ENCODE measurements around the gene OCEL1.

The OCEL1 gene

DNA sequence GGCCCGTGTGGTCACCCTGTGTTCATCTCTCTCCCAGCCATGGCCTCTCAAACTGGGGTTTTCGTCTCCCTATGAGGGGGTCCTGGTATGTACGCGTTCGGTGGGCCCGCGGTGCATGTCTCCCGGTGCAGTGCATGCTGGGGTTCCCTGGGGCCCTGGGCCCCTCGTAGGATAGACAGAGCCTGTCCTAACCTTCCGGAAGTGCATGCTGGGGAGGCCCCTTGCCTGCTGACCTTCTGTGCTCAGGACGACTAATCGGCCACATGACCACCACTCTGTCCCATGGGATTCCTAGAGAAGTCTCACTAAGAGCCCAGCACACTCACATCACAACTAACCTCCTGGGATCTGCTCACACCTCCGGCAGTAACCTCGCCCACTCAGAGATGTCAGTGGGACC is 15.7 kb upstream of the OCEL1 start:
- DNase-seq = no peak

- no peak for DNase-seq
These were observed 14.2 kb upstream of the OCEL1 start for GRCh38 chr19:17211547-17212446.

GRCh38 chr19:17213334-17213733 is 12.7 kb upstream of the OCEL1 start:
- DNase-seq = no peak

GRCh38 chr19:17214508-17215126 is 11.4 kb upstream of the OCEL1 start:
- DNase-seq = peak; percentile 62

DNA sequence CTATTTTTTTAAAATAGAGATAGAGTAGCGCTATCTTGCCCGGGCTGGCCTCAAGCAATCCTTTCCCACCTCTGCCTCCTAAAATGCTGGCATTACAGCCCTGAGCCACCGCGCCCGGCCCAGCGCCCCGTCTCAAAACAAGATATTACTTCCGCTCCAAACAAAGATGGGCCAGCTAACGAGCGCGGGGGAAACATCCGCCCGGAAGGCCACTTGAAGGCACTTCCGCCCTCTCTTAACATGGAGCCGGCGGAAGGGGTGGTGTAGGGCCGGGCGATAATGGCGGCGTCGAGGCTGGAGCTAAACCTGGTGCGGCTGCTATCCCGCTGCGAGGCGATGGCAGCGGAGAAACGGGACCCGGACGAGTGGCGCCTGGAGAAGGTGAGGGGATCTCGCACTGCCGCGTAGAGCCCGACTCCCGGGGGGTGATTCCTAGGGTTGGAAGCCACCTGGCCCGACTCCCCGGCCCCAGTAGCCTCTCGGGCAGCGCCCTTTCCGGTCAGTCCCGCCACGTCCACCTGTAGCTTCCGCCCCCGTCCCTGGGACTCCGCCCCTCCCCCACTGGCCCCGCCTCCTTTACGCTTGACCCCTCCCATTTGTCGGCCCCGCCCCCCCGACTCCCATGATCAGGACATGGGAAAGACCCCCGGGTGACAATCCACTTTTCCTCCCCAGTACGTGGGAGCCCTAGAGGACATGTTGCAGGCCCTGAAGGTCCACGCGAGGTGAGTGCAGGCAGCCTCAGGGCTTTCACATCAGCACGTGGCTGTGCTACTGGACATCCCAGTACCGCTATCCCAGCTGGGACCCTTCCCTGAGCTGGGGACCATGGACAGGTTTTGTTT is 10.7 kb upstream of the OCEL1 start, which contains the start of gene USE1:
Gene USE1, plus strand, starts transcription at position 231 of the 845 bp plus-strand sequence. Its CDS starts 49 bp downstream, at position 280.
- DNase-seq = peak; percentile 92

- no peak for DNase-seq
These were observed 9.9 kb upstream of the OCEL1 start for GRCh38 chr19:17216058-17216670.

- no peak for DNase-seq
These were observed 6.7 kb upstream of the OCEL1 start for GRCh38 chr19:17219286-17219685.

- DNase-seq = no peak
These were observed 5.7 kb upstream of the OCEL1 start for GRCh38 chr19:17220207-17220758.

DNA sequence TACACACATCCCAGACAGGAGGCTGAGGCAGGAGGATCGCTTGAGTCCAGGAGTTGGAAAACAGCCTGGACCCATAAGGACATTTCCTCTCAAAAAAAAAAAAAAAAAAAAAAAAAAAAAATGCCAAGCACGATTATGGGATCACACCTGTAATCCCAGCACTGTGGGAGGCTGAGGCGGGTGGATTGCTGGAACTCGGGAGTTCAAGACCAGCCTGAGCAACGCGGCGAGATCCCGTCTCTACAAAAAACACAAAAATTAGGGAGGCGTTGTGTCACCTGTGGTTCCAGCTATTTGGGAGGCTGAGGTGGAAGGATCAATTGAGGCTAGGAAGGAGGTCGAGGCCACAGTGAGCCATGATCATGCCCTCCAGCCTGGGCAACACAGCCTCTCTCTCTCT is 973 bp upstream of the OCEL1 start:
- no peak for DNase-seq

GRCh38 chr19:17227798-17228367 is 1.9 kb downstream of the OCEL1 start:
- no peak for DNase-seq

DNA sequence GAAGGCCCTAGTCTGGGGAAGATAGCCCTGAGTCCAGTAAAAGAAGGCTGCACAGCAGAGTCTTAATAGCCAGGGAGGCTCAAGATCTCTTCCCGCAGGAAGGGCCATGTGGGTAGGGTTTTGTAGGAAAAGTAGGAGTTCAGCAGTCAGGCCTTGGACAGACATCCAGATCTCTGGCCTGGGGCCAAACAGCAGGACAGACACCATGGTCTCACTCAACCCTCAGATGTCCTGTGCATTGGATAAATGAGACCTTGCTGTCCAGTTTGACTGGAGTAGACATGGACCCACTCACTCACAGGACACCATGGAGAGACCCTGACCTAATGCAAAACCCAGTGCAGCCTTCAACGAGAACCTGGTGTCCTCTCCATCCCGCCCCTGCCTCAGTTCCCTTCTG is 3.9 kb downstream of the OCEL1 start:
- no peak for DNase-seq

- no peak for DNase-seq
These were observed 6.2 kb downstream of the OCEL1 start for GRCh38 chr19:17232258-17232657.

- peak; percentile 19 for DNase-seq
These were observed 8.9 kb downstream of the OCEL1 start for GRCh38 chr19:17234911-17235299.

- DNase-seq = peak; percentile 69
These were observed 9.4 kb downstream of the OCEL1 start for GRCh38 chr19:17235300-17235970.

DNA sequence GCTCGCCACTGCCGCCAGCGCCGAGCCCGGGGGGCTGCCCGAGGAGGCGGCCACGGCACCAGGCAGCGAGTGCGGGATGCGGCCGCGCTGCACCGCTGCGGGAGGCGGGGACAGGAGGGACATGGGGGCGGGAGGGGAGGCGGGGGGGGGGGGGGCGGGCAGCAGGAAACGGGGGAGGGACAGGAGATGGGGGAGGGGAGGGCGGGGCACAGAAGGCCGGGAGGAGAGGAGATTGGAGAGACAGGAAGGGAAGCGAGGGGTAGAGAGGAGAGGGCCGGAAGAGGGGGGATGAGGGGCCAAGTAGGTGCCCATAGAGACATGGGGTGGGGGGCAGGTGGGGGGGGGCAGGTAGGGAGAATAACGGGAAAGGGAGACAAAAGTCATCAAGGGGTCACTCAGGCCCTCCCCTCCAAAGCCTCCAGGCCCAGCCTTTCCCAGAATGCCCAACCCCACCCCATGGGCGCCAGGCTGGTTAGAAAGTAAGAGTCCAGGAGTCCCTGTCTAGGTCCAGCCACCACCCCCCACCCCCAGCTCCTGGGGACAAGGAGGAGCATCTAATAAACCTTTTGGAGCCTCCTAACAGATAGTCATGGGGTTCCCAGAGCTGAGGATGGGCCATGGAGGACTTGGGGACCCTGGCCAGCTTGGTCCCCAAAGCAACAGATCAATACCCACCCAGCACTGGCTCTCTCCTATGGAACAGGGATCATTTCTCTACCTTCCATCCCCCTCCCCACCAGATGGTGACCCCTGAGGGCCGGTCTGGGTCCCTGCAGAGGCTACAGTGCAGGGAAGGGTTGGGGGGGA is 10.1 kb downstream of the OCEL1 start:
- DNase-seq = peak; percentile 57

DNA sequence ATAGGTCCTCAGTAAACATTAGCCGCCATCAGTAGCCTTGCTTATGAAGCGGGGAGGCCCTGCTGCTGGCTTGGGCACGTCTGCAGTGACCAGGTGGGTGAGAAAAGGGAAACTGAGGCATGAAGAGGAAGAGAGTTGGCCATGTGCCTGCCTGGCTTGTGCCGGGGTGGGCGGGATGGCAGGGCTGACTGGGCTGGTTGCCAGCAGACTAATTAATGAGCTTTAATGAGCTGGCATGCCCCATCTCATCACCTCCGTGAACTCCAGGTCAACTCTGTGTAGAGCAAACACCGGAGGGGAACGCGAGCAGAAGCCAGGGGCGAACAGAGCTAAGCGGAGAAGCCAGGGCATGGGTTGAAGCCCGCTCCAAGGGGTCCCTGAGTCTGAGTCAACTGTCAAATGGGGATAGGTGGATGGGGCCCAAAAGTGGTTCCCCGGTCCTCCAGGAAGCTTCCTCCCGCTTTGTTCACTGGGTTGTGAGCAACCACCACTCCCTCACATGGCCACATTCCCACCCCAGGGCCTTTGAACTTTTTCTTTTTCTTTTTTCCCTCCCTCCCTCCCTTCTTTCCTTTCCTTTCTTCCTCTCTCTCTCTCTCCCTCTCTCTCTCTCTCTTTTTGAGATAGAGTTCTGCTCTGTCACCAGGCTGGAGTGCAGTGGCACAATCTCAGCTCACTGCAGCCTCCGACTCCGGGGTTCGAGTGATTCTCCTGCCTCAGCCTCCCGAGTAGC is 11.0 kb downstream of the OCEL1 start:
- peak; percentile 46 for DNase-seq

DNA sequence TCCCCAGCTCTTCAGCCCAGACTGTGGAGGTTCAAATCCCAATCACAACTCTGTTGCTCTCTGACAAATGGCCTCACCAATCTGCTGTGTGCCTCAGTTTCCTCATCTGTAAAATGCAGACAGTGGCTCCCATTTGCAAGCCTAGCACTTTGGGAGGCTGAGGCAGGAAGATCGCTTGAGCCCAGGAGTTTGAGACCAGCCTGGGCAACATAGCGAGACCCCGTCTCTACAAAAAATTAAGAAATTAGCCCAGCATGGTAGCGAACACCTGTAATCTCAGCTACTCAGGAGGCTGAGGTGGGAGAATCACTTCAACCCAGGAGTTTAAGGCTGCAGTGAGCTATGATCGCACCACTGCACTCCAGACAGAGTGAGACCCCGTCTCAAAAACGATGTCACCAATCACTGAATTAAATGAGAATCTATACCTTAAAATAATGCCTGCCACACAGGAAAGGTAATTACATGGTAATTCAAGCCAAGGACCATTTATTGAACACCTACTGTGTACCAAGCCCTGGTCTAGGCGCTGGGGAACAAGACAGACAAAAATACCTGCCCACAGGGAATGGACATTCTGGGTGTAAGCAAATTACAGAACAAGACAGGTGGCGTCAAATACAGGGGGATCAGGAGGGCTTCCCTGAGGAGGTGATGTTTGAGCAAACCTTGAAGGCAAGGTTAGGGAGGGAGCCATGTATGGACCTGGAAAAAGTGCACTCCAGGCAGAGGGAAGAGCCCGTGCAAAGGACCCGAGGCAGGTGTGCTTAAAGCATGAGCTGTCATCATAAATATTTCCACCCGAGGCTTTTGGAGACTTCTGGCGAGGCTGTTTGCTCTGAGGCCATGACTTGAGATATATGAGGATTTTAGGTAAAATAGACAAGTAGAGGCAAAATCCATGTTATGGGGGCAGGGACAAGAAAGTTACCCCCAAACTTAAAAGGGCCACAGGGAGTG is 12.0 kb downstream of the OCEL1 start:
- no peak for DNase-seq

DNA sequence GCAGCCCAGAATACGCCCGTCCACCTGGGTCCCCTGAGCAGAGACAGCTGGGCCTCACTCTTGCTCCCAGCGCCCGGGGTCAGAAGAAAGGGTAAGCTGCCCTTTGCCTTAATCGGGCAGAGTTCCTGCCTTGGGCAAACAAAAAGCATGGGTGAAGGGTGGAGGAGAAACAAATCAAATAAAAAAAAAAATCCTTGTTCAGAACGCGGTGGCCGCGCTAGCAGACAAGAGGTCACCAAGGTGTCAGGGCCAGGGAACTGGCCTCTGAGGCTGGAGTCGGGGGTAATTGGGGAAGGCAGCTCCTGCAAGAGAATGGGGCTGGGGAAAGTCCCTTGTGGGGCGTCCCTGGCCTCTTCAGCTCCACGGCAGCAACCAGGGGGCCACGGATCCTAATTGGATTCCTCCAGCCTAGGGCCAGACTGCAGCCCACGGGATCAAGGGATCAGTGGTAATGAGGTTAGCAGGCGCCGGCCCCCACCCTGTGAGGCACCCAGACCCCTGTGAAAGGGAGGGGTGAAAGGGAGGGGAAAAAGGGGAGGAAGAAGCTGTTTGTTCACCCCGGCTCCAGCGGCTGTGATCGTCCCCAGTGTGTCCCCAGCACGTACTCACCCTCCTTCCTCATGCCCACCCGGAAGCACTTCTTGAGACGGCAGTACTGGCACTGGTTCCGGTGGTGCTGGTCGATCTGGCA is 14.2 kb downstream of the OCEL1 start:
- DNase-seq = no peak
